GM23338 (cell line): ENCODE data around the gene ZNF610. TPM values are rescaled to one million over a fixed set of nuclear protein-coding genes. Genes with fewer than 3 reads are reported as not detected.

Source experiments
- ATAC-seq: fragments of 200-7000 bp; cut with Tn5 transposase; 3 replicates; pipeline ENCODE4 v1.9.1; 2020
- DNase-seq: peaks from one replicate; pipeline ENCODE4 v3.0.0-alpha.2; 2015; ENCODE audit warnings: low spot score
- H2AFZ ChIP-seq: fragments of 200-600 bp; sonication (generic); 2 replicates; pipeline ENCODE4 v1.8.0; 2016; ENCODE audit warnings: antibody characterized with exemption, mild to moderate bottlenecking, moderate library complexity
- H3F3A ChIP-seq: fragments of 200-600 bp; sonication (generic); replicated peaks from 2 replicates; pipeline ENCODE4 v1.8.0; 2017; ENCODE audit warnings: antibody characterized with exemption, mixed run types, low read depth
- H3K27ac ChIP-seq: fragments of 200-600 bp; sonication (generic); 2 replicates; pipeline ENCODE4 v1.6.1; 2016; ENCODE audit warnings: low read depth
- H3K27me3 ChIP-seq: fragments of 200-600 bp; sonication (generic); 2 replicates; pipeline ENCODE4 v1.8.0; 2016; ENCODE audit warnings: mild to moderate bottlenecking, mixed run types, moderate library complexity; ENCODE audit not compliant: insufficient read depth
- H3K36me3 ChIP-seq: fragments of 200-600 bp; sonication (generic); 2 replicates; pipeline ENCODE4 v1.8.0; 2016; ENCODE audit warnings: mild to moderate bottlenecking; ENCODE audit not compliant: insufficient read depth
- H3K4me1 ChIP-seq: fragments of 200-600 bp; sonication (generic); 2 replicates; pipeline ENCODE4 v1.8.0; 2016; ENCODE audit warnings: mild to moderate bottlenecking, moderate library complexity; ENCODE audit not compliant: insufficient read depth
- H3K4me2 ChIP-seq: fragments of 200-600 bp; sonication (generic); 2 replicates; pipeline ENCODE4 v1.7.1; 2017; ENCODE audit warnings: mixed run types
- H3K4me3 ChIP-seq: fragments of 200-600 bp; sonication (generic); 2 replicates; pipeline ENCODE4 v1.6.1; 2016; ENCODE audit warnings: mixed run types
- H3K79me2 ChIP-seq: fragments of 200-600 bp; sonication (generic); replicated peaks from 2 replicates; pipeline ENCODE4 v1.8.0; 2017; ENCODE audit warnings: mild to moderate bottlenecking; ENCODE audit not compliant: insufficient read depth
- H3K9me2 ChIP-seq: fragments of 200-600 bp; sonication (generic); 2 replicates; pipeline ENCODE4 v1.8.0; 2017; ENCODE audit not compliant: insufficient read depth
- H4K20me1 ChIP-seq: fragments of 200-600 bp; sonication (generic); replicated peaks from 2 replicates; pipeline ENCODE4 v1.8.0; 2017; ENCODE audit warnings: mild to moderate bottlenecking; ENCODE audit not compliant: insufficient read depth
- H3K27ac Mint-ChIP-seq: 2 replicates; pipeline ENCODE4 v1.8.0; 2020; ENCODE audit warnings: inconsistent platforms, mild to moderate bottlenecking, moderate library complexity, mixed read lengths
- H3K27me3 Mint-ChIP-seq: 3 replicates; pipeline ENCODE4 v1.8.0; 2022; ENCODE audit warnings: low read depth, mild to moderate bottlenecking, moderate library complexity, mixed read lengths, inconsistent platforms; ENCODE audit not compliant: insufficient read depth, poor library complexity
- H3K36me3 Mint-ChIP-seq: 3 replicates; pipeline ENCODE4 v1.8.0; 2021; ENCODE audit warnings: low read depth, mild to moderate bottlenecking, inconsistent platforms, moderate library complexity, mixed read lengths
- H3K4me1 Mint-ChIP-seq: 3 replicates; pipeline ENCODE4 v1.8.0; 2020; ENCODE audit warnings: mild to moderate bottlenecking, inconsistent platforms, mixed read lengths
- H3K4me3 Mint-ChIP-seq: 3 replicates; pipeline ENCODE4 v1.8.0; 2021; ENCODE audit warnings: moderate library complexity, mild to moderate bottlenecking, inconsistent platforms, mixed read lengths
- H3K9me3 Mint-ChIP-seq: 3 replicates; pipeline ENCODE4 v1.8.0; 2020; ENCODE audit warnings: moderate library complexity, mild to moderate bottlenecking, inconsistent platforms, mixed read lengths
- CREB1 ChIP-seq: fragments of 250-450 bp; sonication (Bioruptor Pico); IDR thresholded peaks from 2 replicates; pipeline ENCODE4 v1.5.0; 2020; ENCODE audit warnings: low read depth, mild to moderate bottlenecking, moderate library complexity
- EZH2 ChIP-seq: fragments of 200-600 bp; sonication (generic); IDR thresholded peaks from one replicate; pipeline ENCODE4 v1.8.0; 2017; ENCODE audit warnings: antibody characterized with exemption, mild to moderate bottlenecking, low read depth; ENCODE audit not compliant: unreplicated experiment
- EZH2phosphoT487 ChIP-seq: fragments of 200-600 bp; sonication (generic); IDR thresholded peaks from one replicate; pipeline ENCODE4 v1.8.1; 2018; ENCODE audit warnings: antibody characterized with exemption; ENCODE audit not compliant: unreplicated experiment
- JUNB ChIP-seq: IDR thresholded peaks from one replicate; pipeline ENCODE4 v1.6.1; 2016; ENCODE audit warnings: antibody characterized with exemption; ENCODE audit not compliant: unreplicated experiment
- POLR2AphosphoS5 ChIP-seq: IDR thresholded peaks from 2 replicates; pipeline ENCODE4 v1.6.1; 2016; ENCODE audit warnings: antibody characterized with exemption, low read depth
- STAT1 ChIP-seq: IDR thresholded peaks from one replicate; pipeline ENCODE4 v1.6.1; 2016; ENCODE audit warnings: antibody characterized with exemption; ENCODE audit not compliant: unreplicated experiment
- ZNF114 ChIP-seq: fragments of 250-450 bp; sonication (Bioruptor Pico); IDR thresholded peaks from 2 replicates; pipeline ENCODE4 v1.5.0; 2020; ENCODE audit warnings: mild to moderate bottlenecking, moderate library complexity
- ZNF331 ChIP-seq: fragments of 250-450 bp; sonication (Bioruptor Pico); IDR thresholded peaks from 2 replicates; pipeline ENCODE4 v1.5.0; 2020; ENCODE audit warnings: low read depth, mild to moderate bottlenecking, moderate library complexity
- polyA plus RNA-seq: library from polyadenylated mRNA; unstranded; fragments of >200 nt; fragmentation: Nextera tagmentation; extraction: Ambion mirVana; gene quantifications from 2 replicates; pipeline ENCODE4 v1.2.1, GENCODE V29; 2016
- total RNA-seq: library from RNA; depleted of rRNA; stranded (reverse); fragments of >200 nt; shearing (Covaris generic); gene quantifications from 2 replicates; pipeline ENCODE4 v1.2.3, GENCODE V29; 2014
- TF ChIP-seq, protein P1 (sequence below): IDR thresholded peaks from one replicate; pipeline ENCODE4 v1.6.1; 2018; ENCODE audit warnings: antibody characterized with exemption; ENCODE audit not compliant: unreplicated experiment
- TF ChIP-seq, protein P2 (sequence below): IDR thresholded peaks from 2 replicates; pipeline ENCODE4 v1.6.1; 2016; ENCODE audit warnings: antibody characterized with exemption
- TF ChIP-seq, protein P3 (sequence below): fragments of 250-450 bp; sonication (Bioruptor Pico); IDR thresholded peaks from 2 replicates; pipeline ENCODE4 v1.5.0; 2020; ENCODE audit warnings: mild to moderate bottlenecking, moderate library complexity

The ZNF610 gene
- total and polyA plus RNA-seq, 2 experiments from 2014 or later: 4.7 to 6.3 TPM

DNA sequence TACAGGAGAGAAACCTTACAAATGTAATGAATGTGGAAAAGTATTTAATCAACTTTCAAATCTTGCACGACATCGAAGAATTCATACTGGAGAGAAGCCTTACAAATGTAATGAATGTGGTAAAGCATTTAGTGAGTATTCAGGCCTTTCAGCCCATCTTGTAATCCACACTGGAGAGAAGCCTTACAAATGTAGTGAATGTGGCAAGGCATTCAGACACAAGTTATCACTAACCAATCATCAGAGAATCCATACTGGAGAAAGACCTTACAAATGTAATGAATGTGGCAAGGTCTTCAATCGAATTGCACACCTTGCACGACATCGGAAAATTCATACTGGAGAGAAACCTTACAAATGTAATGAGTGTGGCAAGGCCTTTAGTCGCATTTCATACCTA, 13.6 kb upstream of the ZNF610 start (continued):
- TF ChIP-seq, protein P1, sequence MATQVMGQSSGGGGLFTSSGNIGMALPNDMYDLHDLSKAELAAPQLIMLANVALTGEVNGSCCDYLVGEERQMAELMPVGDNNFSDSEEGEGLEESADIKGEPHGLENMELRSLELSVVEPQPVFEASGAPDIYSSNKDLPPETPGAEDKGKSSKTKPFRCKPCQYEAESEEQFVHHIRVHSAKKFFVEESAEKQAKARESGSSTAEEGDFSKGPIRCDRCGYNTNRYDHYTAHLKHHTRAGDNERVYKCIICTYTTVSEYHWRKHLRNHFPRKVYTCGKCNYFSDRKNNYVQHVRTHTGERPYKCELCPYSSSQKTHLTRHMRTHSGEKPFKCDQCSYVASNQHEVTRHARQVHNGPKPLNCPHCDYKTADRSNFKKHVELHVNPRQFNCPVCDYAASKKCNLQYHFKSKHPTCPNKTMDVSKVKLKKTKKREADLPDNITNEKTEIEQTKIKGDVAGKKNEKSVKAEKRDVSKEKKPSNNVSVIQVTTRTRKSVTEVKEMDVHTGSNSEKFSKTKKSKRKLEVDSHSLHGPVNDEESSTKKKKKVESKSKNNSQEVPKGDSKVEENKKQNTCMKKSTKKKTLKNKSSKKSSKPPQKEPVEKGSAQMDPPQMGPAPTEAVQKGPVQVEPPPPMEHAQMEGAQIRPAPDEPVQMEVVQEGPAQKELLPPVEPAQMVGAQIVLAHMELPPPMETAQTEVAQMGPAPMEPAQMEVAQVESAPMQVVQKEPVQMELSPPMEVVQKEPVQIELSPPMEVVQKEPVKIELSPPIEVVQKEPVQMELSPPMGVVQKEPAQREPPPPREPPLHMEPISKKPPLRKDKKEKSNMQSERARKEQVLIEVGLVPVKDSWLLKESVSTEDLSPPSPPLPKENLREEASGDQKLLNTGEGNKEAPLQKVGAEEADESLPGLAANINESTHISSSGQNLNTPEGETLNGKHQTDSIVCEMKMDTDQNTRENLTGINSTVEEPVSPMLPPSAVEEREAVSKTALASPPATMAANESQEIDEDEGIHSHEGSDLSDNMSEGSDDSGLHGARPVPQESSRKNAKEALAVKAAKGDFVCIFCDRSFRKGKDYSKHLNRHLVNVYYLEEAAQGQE: no peak
- no peak for TF ChIP-seq EZH2phosphoT487
- no peak for TF ChIP-seq CREB1 (CRISPR knock-in tag)
- no peak for TF ChIP-seq EZH2

DNA sequence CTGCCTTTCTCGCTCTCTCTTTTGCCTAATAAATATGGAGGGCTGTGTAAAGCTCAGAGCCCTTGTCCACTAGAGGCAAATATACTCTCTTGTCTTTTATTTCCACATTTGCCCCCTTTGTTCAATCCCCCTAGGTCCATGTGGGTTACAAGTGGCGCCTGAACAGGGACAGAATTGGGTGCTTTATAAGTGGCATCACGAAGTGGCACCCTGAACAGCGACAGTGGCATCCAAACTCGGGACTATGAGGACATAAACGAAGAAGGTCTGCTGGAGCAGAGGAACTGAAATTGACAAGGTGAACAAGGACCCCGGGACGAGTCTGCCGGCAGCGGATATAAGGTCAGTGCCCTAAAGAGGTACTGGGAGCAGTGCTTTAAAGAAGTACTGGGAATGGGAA, 4.3 kb upstream of the ZNF610 start:
- Histone ChIP-seq H3K4me3 (no peak overlapping the region), H3K4me1 (no peaks in the 10 kb centered on the region), H3K4me2 (no peak overlapping the region), H4K20me1 (no peaks in the 10 kb centered on the region), H3K27me3 (no peaks in the 10 kb centered on the region), H3K27ac (no peak overlapping the region), H3K9me2 (no peaks in the 10 kb centered on the region), H3K79me2 (no peaks in the 10 kb centered on the region), H3K36me3 (no peaks in the 10 kb centered on the region), H3F3A (no peaks in the 10 kb centered on the region), H2AFZ (no peak overlapping the region)
- Mint-ChIP-seq H3K4me3 (no peak overlapping the region), H3K9me3 (peaks cover 82% of the 10 kb centered on the region), H3K27me3 (peaks cover 9% of the 10 kb centered on the region), H3K4me1 (no peaks in the 10 kb centered on the region), H3K36me3 (peaks cover 44% of the 10 kb centered on the region), H3K27ac (no peak overlapping the region)
- DNase-seq (no peak), ATAC-seq (no peak)
- TF ChIP-seq EZH2phosphoT487 (no peak), POLR2AphosphoS5 (no peak), EZH2 (no peak), ZNF331 (CRISPR knock-in tag) (no peak), STAT1 (no peak), JUNB (no peak), CREB1 (CRISPR knock-in tag) (no peak), ZNF114 (CRISPR knock-in tag) (no peak)
- TF ChIP-seq, protein P2, sequence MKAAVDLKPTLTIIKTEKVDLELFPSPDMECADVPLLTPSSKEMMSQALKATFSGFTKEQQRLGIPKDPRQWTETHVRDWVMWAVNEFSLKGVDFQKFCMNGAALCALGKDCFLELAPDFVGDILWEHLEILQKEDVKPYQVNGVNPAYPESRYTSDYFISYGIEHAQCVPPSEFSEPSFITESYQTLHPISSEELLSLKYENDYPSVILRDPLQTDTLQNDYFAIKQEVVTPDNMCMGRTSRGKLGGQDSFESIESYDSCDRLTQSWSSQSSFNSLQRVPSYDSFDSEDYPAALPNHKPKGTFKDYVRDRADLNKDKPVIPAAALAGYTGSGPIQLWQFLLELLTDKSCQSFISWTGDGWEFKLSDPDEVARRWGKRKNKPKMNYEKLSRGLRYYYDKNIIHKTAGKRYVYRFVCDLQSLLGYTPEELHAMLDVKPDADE: no peak
- TF ChIP-seq, protein P1: no peak
- TF ChIP-seq, protein P3, sequence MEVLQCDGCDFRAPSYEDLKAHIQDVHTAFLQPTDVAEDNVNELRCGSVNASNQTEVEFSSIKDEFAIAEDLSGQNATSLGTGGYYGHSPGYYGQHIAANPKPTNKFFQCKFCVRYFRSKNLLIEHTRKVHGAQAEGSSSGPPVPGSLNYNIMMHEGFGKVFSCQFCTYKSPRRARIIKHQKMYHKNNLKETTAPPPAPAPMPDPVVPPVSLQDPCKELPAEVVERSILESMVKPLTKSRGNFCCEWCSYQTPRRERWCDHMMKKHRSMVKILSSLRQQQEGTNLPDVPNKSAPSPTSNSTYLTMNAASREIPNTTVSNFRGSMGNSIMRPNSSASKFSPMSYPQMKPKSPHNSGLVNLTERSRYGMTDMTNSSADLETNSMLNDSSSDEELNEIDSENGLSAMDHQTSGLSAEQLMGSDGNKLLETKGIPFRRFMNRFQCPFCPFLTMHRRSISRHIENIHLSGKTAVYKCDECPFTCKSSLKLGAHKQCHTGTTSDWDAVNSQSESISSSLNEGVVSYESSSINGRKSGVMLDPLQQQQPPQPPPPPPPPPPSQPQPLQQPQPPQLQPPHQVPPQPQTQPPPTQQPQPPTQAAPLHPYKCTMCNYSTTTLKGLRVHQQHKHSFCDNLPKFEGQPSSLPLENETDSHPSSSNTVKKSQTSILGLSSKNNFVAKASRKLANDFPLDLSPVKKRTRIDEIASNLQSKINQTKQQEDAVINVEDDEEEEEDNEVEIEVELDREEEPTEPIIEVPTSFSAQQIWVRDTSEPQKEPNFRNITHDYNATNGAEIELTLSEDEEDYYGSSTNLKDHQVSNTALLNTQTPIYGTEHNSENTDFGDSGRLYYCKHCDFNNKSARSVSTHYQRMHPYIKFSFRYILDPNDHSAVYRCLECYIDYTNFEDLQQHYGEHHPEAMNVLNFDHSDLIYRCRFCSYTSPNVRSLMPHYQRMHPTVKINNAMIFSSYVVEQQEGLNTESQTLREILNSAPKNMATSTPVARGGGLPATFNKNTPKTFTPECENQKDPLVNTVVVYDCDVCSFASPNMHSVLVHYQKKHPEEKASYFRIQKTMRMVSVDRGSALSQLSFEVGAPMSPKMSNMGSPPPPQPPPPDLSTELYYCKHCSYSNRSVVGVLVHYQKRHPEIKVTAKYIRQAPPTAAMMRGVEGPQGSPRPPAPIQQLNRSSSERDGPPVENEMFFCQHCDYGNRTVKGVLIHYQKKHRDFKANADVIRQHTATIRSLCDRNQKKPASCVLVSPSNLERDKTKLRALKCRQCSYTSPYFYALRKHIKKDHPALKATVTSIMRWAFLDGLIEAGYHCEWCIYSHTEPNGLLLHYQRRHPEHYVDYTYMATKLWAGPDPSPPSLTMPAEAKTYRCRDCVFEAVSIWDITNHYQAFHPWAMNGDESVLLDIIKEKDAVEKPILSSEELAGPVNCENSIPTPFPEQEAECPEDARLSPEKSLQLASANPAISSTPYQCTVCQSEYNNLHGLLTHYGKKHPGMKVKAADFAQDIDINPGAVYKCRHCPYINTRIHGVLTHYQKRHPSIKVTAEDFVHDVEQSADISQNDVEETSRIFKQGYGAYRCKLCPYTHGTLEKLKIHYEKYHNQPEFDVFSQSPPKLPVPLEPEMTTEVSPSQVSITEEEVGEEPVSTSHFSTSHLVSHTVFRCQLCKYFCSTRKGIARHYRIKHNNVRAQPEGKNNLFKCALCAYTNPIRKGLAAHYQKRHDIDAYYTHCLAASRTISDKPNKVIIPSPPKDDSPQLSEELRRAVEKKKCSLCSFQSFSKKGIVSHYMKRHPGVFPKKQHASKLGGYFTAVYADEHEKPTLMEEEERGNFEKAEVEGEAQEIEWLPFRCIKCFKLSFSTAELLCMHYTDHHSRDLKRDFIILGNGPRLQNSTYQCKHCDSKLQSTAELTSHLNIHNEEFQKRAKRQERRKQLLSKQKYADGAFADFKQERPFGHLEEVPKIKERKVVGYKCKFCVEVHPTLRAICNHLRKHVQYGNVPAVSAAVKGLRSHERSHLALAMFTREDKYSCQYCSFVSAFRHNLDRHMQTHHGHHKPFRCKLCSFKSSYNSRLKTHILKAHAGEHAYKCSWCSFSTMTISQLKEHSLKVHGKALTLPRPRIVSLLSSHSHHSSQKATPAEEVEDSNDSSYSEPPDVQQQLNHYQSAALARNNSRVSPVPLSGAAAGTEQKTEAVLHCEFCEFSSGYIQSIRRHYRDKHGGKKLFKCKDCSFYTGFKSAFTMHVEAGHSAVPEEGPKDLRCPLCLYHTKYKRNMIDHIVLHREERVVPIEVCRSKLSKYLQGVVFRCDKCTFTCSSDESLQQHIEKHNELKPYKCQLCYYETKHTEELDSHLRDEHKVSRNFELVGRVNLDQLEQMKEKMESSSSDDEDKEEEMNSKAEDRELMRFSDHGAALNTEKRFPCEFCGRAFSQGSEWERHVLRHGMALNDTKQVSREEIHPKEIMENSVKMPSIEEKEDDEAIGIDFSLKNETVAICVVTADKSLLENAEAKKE (CRISPR knock-in tag): no peak
